Activated T-helper 1 cell treated with anti-CD3 and anti-CD28 coated beads, Interleukin-12 subunit alpha, Interleukin-12 subunit beta, Interleukin-2, Interleukin-4 antibody, amounts not matched to agents 30 ng/mL and 10 ng/mL and 1 ng/mL, durations not matched to agents 14 hours and 24 hours and 36 hours (primary cell): Measurements from ENCODE around the gene SLF1. TPM values are rescaled to one million over a fixed set of nuclear protein-coding genes. Genes with fewer than 3 reads are reported as not detected.
"Not testable (repeated sequence)": the region's sequence is repeated elsewhere in the genome, so short reads cannot be mapped to it uniquely, and the experiment has no call there.

Experiments used
- DNase-seq: peaks from one replicate; pipeline ENCODE4 v3.0.0; 2021; ENCODE audit warnings: low spot score
- H3K27ac Mint-ChIP-seq: one replicate; pipeline ENCODE4 v1.8.0; 2021; ENCODE audit warnings: mild to moderate bottlenecking, mixed read lengths
- H3K27me3 Mint-ChIP-seq: one replicate; pipeline ENCODE4 v1.8.0; 2022; ENCODE audit warnings: mild to moderate bottlenecking, moderate library complexity, mixed read lengths; ENCODE audit not compliant: insufficient read depth
- H3K36me3 Mint-ChIP-seq: one replicate; pipeline ENCODE4 v1.8.0; 2021; ENCODE audit warnings: low read depth, mixed read lengths
- H3K4me1 Mint-ChIP-seq: one replicate; pipeline ENCODE4 v1.8.0; 2021; ENCODE audit warnings: low read depth, mixed read lengths
- H3K4me3 Mint-ChIP-seq: one replicate; pipeline ENCODE4 v1.8.0; 2021; ENCODE audit warnings: mild to moderate bottlenecking, moderate library complexity, mixed read lengths
- H3K9me3 Mint-ChIP-seq: one replicate; pipeline ENCODE4 v1.8.0; 2021; ENCODE audit warnings: mixed read lengths
- intact Hi-C: fragments of 100-400 bp; cut with micrococcal nuclease; formaldehyde crosslinking; loops from one replicate; pipeline ENCODE4 v1.15.1; 2024
- total RNA-seq: library from RNA; stranded (reverse); gene quantifications from 2 replicates; pipeline ENCODE4 v1.2.3, GENCODE V29; 2022

Gene SLF1
- total RNA-seq, result 15.4 and 17.9 TPM in 2 replicates

GRCh38 chr5:94618493-94619328 lies at the start of gene SLF1, which contains the start of gene KIAA0825:
SLF1 (plus strand) TSS chr5:94618669; CDS start chr5:94628811, 10,142 bp downstream.
KIAA0825 (minus strand) TSS chr5:94618604; CDS start chr5:94537126, 81,478 bp downstream.
- Mint-ChIP-seq H3K36me3 (peaks cover 3% of the 10 kb centered on the region), H3K4me1 (peaks cover 55% of the 10 kb centered on the region), H3K27me3 (no peaks in the 10 kb centered on the region), H3K27ac (peak within 1 kb of the TSS; percentile 96), H3K4me3 (peak within 1 kb of the TSS; percentile 89), H3K9me3 (no peaks in the 10 kb centered on the region)
- intact Hi-C loops, result loop anchor here (1.0 to 5.0 kb wide), 8 partner anchors 23 to 507 kb away; a partner anchor contains a TSS
- DNase-seq, result peak; percentile 83

DNA sequence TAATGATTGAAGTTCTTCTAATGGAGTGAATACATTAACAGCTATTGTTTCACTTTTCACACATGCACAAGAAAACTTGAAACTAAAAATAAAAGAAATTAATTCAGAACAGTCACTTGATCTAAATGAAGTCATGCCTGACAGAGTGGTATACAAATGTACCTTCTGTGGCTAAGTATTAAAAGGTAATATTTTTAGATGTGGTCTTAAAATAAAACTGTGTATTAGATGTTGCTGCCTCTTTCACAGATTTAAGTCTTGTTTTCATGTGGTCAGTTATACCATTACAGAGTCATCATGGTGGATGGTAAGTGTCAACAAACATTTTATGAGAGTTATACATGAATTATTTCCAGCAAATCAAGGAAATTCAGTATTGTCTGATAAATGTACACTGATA lies 47.1 kb upstream of the SLF1 start:
- Mint-ChIP-seq H3K27ac (no peak overlapping the region), H3K9me3 (no peaks in the 10 kb centered on the region), H3K27me3 (no peaks in the 10 kb centered on the region), H3K4me1 (peaks cover 26% of the 10 kb centered on the region), H3K36me3 (peaks cover 18% of the 10 kb centered on the region), H3K4me3 (no peak overlapping the region)
- intact Hi-C loops, result no loop called here
- no peak for DNase-seq

DNA sequence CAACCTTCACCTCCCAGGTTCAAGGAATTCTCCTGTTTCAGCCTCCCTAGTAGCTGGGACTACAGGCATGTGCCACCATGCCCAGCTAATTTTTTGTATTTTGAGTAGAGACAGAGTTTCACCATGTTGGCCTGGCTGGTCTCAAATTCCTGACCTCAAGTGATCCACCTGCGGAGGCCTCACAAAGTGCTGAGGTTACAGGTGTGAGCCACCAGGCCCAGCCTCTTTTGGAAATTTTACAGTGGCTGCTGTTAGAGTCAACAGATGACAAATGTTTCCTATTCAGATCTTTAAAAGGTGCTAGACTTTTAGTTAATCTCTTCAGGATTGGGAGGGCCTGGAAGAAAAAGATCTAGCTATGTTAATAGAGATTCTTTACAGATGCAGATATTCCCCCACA lies 45.1 kb upstream of the SLF1 start:
- Mint-ChIP-seq H3K36me3 (peaks cover 18% of the 10 kb centered on the region), H3K4me1 (peaks cover 43% of the 10 kb centered on the region)
- DNase-seq, H3K4me3 Mint-ChIP-seq, intact Hi-C loops, H3K27me3 Mint-ChIP-seq, H3K27ac Mint-ChIP-seq, H3K9me3 Mint-ChIP-seq: not testable (repeated sequence)

- Mint-ChIP-seq H3K36me3 (peaks cover 18% of the 10 kb centered on the region), H3K27me3 (no peaks in the 10 kb centered on the region), H3K27ac (peak overlapping the region; percentile 85), H3K4me1 (peaks cover 59% of the 10 kb centered on the region), H3K4me3 (peak overlapping the region; percentile 49), H3K9me3 (no peaks in the 10 kb centered on the region)
- no peak for DNase-seq
- intact Hi-C loops, result loop anchor here (1.0 to 5.0 kb wide), 2 partner anchors 43 to 117 kb away; partner anchors contain the start of genes KIAA0825 and SLF1
Measured at GRCh38 chr5:94575196-94575595, 43.3 kb upstream of the SLF1 start.

DNA sequence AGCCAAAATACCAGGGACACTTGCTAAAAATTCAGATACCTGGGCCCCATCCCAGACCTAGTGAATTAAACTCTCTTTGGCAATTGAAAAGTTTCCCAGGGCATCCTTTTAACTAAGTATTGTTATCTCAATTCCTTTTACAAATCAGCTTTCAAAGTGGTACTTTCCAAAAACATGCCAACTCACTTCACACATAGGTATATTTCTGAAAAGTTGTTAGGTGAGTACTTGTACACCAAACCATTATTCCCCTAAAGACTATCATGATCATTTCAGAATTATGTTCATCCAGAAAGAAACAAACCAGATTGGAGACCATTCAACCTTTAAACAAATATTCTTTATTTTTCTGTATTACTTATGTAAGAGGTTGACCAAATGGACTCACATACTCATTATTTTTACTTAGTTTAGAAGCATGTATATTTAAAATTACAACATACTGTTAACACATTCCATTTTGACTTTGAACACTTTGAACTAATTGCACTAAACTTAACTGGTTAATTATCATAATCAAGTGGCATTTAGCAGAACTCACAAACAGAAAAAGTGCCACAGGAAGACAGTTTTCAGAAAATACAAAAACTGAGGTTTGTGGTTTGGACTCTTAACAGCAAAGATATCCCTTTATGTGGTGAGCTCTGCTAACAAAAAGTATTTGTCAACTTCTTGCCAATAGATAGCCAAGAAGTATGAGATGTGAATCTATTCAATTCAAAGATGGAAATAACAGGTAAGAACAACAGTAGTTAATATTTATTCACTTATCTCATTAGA lies 40.8 kb upstream of the SLF1 start:
- peak; percentile 13 for DNase-seq
- no peaks in the 10 kb centered on the region for H3K27me3 Mint-ChIP-seq
- H3K4me3 Mint-ChIP-seq, result peak overlapping the region; percentile 12
- peaks cover 4% of the 10 kb centered on the region for H3K9me3 Mint-ChIP-seq
- peaks cover 18% of the 10 kb centered on the region for H3K36me3 Mint-ChIP-seq
- H3K27ac Mint-ChIP-seq, result peak overlapping the region; percentile 59
- H3K4me1 Mint-ChIP-seq, result peaks cover 62% of the 10 kb centered on the region
- intact Hi-C loops, result loop anchor here (2.0 to 5.0 kb wide), 2 partner anchors 115 to 215 kb away; no protein-coding TSS in a partner anchor

DNA sequence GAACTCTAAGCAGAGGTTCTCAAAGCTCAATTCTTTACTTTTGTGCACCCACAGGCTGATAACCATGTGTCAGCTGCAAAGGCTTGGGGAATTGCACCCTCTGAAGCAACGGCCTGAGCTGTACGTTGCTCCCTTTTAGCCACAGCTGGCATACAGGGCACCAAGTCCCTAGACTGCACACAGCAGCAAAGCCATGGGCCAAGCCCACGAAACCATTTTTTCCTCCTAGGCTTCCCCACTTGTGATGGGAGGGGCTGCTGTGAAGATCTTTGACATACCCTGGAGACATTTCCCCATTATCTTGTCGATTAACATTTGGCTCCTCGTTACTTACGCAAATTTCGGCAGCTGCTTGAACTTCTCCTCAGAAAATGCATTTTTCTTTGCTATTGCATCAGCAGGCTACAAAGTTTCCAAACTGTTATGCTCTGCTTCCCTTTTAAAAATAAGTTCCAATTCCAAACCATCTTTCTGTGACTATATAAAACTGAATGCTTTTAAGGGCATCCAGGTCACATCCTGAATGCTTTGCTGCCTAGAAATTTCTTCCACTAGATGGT lies 23.1 kb upstream of the SLF1 start:
- DNase-seq, result no peak
- intact Hi-C loops, result no loop called here
- Mint-ChIP-seq H3K4me1 (no peaks in the 10 kb centered on the region), H3K9me3 (peaks cover 36% of the 10 kb centered on the region), H3K27me3 (no peaks in the 10 kb centered on the region), H3K36me3 (peaks cover 9% of the 10 kb centered on the region), H3K4me3 (no peak overlapping the region), H3K27ac (no peak overlapping the region)

GRCh38 chr5:94613583-94613982 lies 4.9 kb upstream of the SLF1 start:
- peaks cover 37% of the 10 kb centered on the region for H3K4me1 Mint-ChIP-seq
- peaks cover 2% of the 10 kb centered on the region for H3K36me3 Mint-ChIP-seq
- no peak overlapping the region for H3K4me3 Mint-ChIP-seq
- H3K9me3 Mint-ChIP-seq, result no peaks in the 10 kb centered on the region
- no peak for DNase-seq
- no peak overlapping the region for H3K27ac Mint-ChIP-seq
- intact Hi-C loops, result no loop called here
- H3K27me3 Mint-ChIP-seq, result no peaks in the 10 kb centered on the region

GRCh38 chr5:94614156-94614805 lies 4.2 kb upstream of the SLF1 start:
- Mint-ChIP-seq H3K4me1 (peaks cover 40% of the 10 kb centered on the region), H3K27ac (no peak overlapping the region), H3K9me3 (no peaks in the 10 kb centered on the region), H3K36me3 (peaks cover 2% of the 10 kb centered on the region), H3K27me3 (no peaks in the 10 kb centered on the region), H3K4me3 (no peak overlapping the region)
- intact Hi-C loops, result no loop called here
- DNase-seq, result no peak

DNA sequence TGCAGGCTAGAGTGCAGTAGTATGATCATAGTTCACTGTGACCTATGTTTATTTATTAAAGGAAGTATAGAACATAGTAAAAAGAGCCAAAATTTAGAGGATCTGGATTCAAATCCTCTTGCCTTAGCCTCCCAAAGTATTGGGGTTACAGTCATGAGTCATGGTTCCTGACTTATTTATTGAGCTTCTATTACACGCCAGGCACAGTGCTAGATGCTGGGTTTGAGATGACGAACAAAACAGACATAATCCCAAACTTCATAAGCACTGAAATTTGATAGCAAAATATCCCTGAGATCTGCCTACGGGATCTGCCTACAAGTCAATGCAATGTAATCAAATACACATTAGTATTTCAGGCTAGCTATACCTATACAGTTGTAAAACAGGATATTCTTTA lies 2.6 kb upstream of the SLF1 start:
- Mint-ChIP-seq H3K27me3 (no peaks in the 10 kb centered on the region), H3K9me3 (no peaks in the 10 kb centered on the region), H3K36me3 (peaks cover 2% of the 10 kb centered on the region), H3K4me3 (no peak overlapping the region), H3K4me1 (peaks cover 47% of the 10 kb centered on the region), H3K27ac (no peak overlapping the region)
- intact Hi-C loops, result loop anchor here (5.0 kb wide), 1 partner anchor 76 kb away; no protein-coding TSS in a partner anchor
- no peak for DNase-seq

- Mint-ChIP-seq H3K4me3 (peak overlapping the region; percentile 89), H3K9me3 (no peaks in the 10 kb centered on the region), H3K4me1 (peaks cover 51% of the 10 kb centered on the region), H3K27me3 (no peaks in the 10 kb centered on the region), H3K36me3 (peaks cover 3% of the 10 kb centered on the region), H3K27ac (peak overlapping the region; percentile 96)
- DNase-seq, result peak; percentile 35
- intact Hi-C loops, result loop anchor here (1.0 to 5.0 kb wide), 6 partner anchors 43 to 232 kb away; no protein-coding TSS in a partner anchor
Measured at GRCh38 chr5:94618029-94618492, 408 bp upstream of the SLF1 start.

- DNase-seq, result no peak
- Mint-ChIP-seq H3K9me3 (no peaks in the 10 kb centered on the region), H3K36me3 (peaks cover 1% of the 10 kb centered on the region), H3K4me1 (peaks cover 54% of the 10 kb centered on the region), H3K27ac (no peak overlapping the region), H3K4me3 (peak overlapping the region; percentile 89), H3K27me3 (no peaks in the 10 kb centered on the region)
- intact Hi-C loops, result no loop called here
Measured at GRCh38 chr5:94620256-94620655, 1.8 kb downstream of the SLF1 start.

DNA sequence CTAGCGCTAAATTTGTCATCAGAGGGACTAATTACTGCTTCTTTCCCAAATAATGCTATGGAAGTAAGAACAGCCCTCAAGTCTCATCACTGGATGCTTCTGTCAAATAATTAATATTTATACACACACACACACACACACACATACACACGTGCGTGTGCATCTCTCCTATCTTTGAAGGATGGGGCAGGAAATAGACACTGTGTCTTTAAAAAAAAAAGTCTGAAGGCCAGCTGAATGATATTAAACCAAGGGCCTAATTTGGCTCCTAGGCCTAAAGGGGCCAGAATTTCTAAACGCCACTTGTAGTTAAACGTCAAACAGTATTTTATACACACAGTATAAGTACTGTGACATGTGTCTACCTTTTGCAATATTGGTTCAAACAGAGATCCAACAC lies 3.3 kb downstream of the SLF1 start:
- H3K27ac Mint-ChIP-seq, result no peak overlapping the region
- DNase-seq, result no peak
- H3K36me3 Mint-ChIP-seq, result peaks cover 1% of the 10 kb centered on the region
- H3K9me3 Mint-ChIP-seq, result no peaks in the 10 kb centered on the region
- peak overlapping the region; percentile 54 for H3K4me3 Mint-ChIP-seq
- peaks cover 51% of the 10 kb centered on the region for H3K4me1 Mint-ChIP-seq
- intact Hi-C loops, result no loop called here
- no peaks in the 10 kb centered on the region for H3K27me3 Mint-ChIP-seq
